ENCODE results near the gene CAMK2D. TPM values are rescaled to one million over a fixed set of nuclear protein-coding genes. Genes with fewer than 3 reads are reported as not detected.

Gene CAMK2D
- total RNA-seq, 2 experiments from 2014 or later: 104 to 120 TPM

GRCh38 chr4:113607998-113608397 is 153.5 kb downstream of the CAMK2D start:
- Histone ChIP-seq H3K36me3 (ENCODE audit: insufficient read depth, low read length) (peaks cover 76% of the 10 kb centered on the region), H3K27ac (ENCODE audit: low read depth, low read length, poor library complexity, severe bottlenecking) (peak overlapping the region; percentile 33), H3K9me3 (ENCODE audit: low read length) (peaks cover 11% of the 10 kb centered on the region; the same call in 1 of the 2 replicates), H3K79me2 (ENCODE audit: insufficient read depth, low read depth, low read length) (peaks cover 31% of the 10 kb centered on the region; the same call in 1 of the 2 replicates), H3K4me2 (ENCODE audit: low read length) (peak overlapping the region; percentile 52), H3K4me1 (ENCODE audit: insufficient read depth, low read length, poor library complexity, severe bottlenecking) (peaks cover 32% of the 10 kb centered on the region), H4K20me1 (ENCODE audit: insufficient read depth, low read length) (no peaks in the 10 kb centered on the region), H3K9me2 (ENCODE audit: insufficient read depth, low read length) (no peaks in the 10 kb centered on the region), H2AFZ (ENCODE audit: low read length) (no peak overlapping the region; the same call in 1 of the 2 replicates), H3K4me3 (ENCODE audit: low read depth, low read length, poor library complexity, severe bottlenecking) (no peak overlapping the region)
- no peak for DNase-seq (ENCODE audit: low spot score)
- BruUV-seq (replicated peaks): TSS peak; percentile 27
- no peak for TF ChIP-seq CTCF (conservative IDR thresholded peaks at IDR 0.05; ENCODE audit: low read length)
- no peak for TF ChIP-seq EZH2phosphoT487 (IDR thresholded peaks at IDR 0.05; ENCODE audit: borderline replicate concordance, low read depth, low read length)
- intact Hi-C loops (cut with micrococcal nuclease; ENCODE audit: unreplicated experiment): no loop called here
- ChIA-PET CTCF (ENCODE audit: unreplicated experiment) (no interaction called here), POLR2A (interaction anchor here (1.5 kb wide), 1 partner anchor 32 kb away, joined by 4 read pairs; no protein-coding TSS in a partner anchor)

- Histone ChIP-seq H3K9me3 (ENCODE audit: low read length) (peaks cover 11% of the 10 kb centered on the region; the same call in 1 of the 2 replicates), H3K4me1 (ENCODE audit: insufficient read depth, low read length, poor library complexity, severe bottlenecking) (peaks cover 24% of the 10 kb centered on the region), H2AFZ (ENCODE audit: low read length) (no peak overlapping the region; the same call in 1 of the 2 replicates), H3K4me2 (ENCODE audit: low read length) (peak overlapping the region; percentile 52), H3K36me3 (ENCODE audit: insufficient read depth, low read length) (peaks cover 83% of the 10 kb centered on the region), H3K4me3 (ENCODE audit: low read depth, low read length, poor library complexity, severe bottlenecking) (peak overlapping the region; percentile 11), H4K20me1 (ENCODE audit: insufficient read depth, low read length) (no peaks in the 10 kb centered on the region), H3K79me2 (ENCODE audit: insufficient read depth, low read depth, low read length) (peaks cover 23% of the 10 kb centered on the region; the same call in 1 of the 2 replicates), H3K27ac (ENCODE audit: low read depth, low read length, poor library complexity, severe bottlenecking) (peak overlapping the region; percentile 33), H3K9me2 (ENCODE audit: insufficient read depth, low read length) (no peaks in the 10 kb centered on the region)
- POLR2A ChIA-PET: interaction anchor here (0.7 to 1.4 kb wide), 5 partner anchors 10 to 48 kb away, joined by 3 to 10 read pairs (median 4); no protein-coding TSS in a partner anchor
- DNase-seq (ENCODE audit: low spot score): peak; percentile 54
- TF ChIP-seq EZH2phosphoT487 (IDR thresholded peaks at IDR 0.05; ENCODE audit: borderline replicate concordance, low read depth, low read length) (no peak), CTCF (conservative IDR thresholded peaks at IDR 0.05; ENCODE audit: low read length) (no peak)
- CTCF ChIA-PET (ENCODE audit: unreplicated experiment): no interaction called here
- intact Hi-C loops (cut with micrococcal nuclease; ENCODE audit: unreplicated experiment): no loop called here
- BruUV-seq (replicated peaks): no TSS peak
Observed at GRCh38 chr4:113607147-113607720, 154.3 kb downstream of the CAMK2D start.

- peaks cover 83% of the 10 kb centered on the region for H3K36me3 ChIP-seq (ENCODE audit: insufficient read depth, low read length)
- H3K9me2 ChIP-seq (ENCODE audit: insufficient read depth, low read length): no peaks in the 10 kb centered on the region
- H4K20me1 ChIP-seq (ENCODE audit: insufficient read depth, low read length): no peaks in the 10 kb centered on the region
- TF ChIP-seq EZH2phosphoT487 (IDR thresholded peaks at IDR 0.05; ENCODE audit: borderline replicate concordance, low read depth, low read length) (no peak), CTCF (conservative IDR thresholded peaks at IDR 0.05; ENCODE audit: low read length) (no peak)
- POLR2A ChIA-PET: interaction anchor here (0.8 to 1.6 kb wide), 6 partner anchors 8 to 32 kb away, joined by 3 to 5 read pairs (median 4); no protein-coding TSS in a partner anchor
- H3K79me2 ChIP-seq (ENCODE audit: insufficient read depth, low read depth, low read length): peaks cover 16% of the 10 kb centered on the region; the same call in 1 of the 2 replicates
- H2AFZ ChIP-seq (ENCODE audit: low read length): no peak overlapping the region
- peaks cover 11% of the 10 kb centered on the region; the same call in 1 of the 2 replicates for H3K9me3 ChIP-seq (ENCODE audit: low read length)
- no peak overlapping the region for H3K4me3 ChIP-seq (ENCODE audit: low read depth, low read length, poor library complexity, severe bottlenecking)
- no TSS peak for BruUV-seq (replicated peaks)
- intact Hi-C loops (cut with micrococcal nuclease; ENCODE audit: unreplicated experiment): no loop called here
- H3K4me1 ChIP-seq (ENCODE audit: insufficient read depth, low read length, poor library complexity, severe bottlenecking): peaks cover 23% of the 10 kb centered on the region
- CTCF ChIA-PET (ENCODE audit: unreplicated experiment): no interaction called here
- no peak overlapping the region for H3K27ac ChIP-seq (ENCODE audit: low read depth, low read length, poor library complexity, severe bottlenecking)
- DNase-seq (ENCODE audit: low spot score): no peak
- no peak overlapping the region for H3K4me2 ChIP-seq (ENCODE audit: low read length)
Observed at GRCh38 chr4:113604955-113605354, 156.6 kb downstream of the CAMK2D start.

All from OCI-LY7 (cell line).